ENCODE measurements around the gene IFFO2.

- no peak for TF ChIP-seq POLR2A (IDR thresholded peaks at IDR 0.05; ENCODE audit: low read depth, low read length)
- TF ChIP-seq TAF1 (IDR thresholded peaks at IDR 0.05; ENCODE audit: low read depth, low read length) = no peak
These were observed 49.5 kb upstream of the IFFO2 start for GRCh38 chr1:19006000-19006399.

Data from GM12891 (cell line).